Neural cell (in vitro differentiated cells): ENCODE results near the gene ITFG2. TPM values are rescaled to one million over a fixed set of nuclear protein-coding genes. Genes with fewer than 3 reads are reported as not detected.

Experiments used
- H2AFZ ChIP-seq: fragments of 200-600, 300-800 bp; sonication (generic), shearing (Covaris generic); 2 replicates; pipeline ENCODE4 v1.6.0; 2014; ENCODE audit warnings: low read depth, mild to moderate bottlenecking, antibody characterized with exemption, low read length, moderate library complexity
- H3F3A ChIP-seq: fragments of 200-600 bp; shearing (Covaris generic); 2 replicates; pipeline ENCODE4 v1.6.1; 2016; ENCODE audit warnings: mild to moderate bottlenecking, moderate library complexity, mixed read lengths, antibody characterized with exemption, low read length; ENCODE audit not compliant: insufficient read depth, poor library complexity, severe bottlenecking
- H3K27ac ChIP-seq: fragments of 200-600, 300-800 bp; sonication (generic), shearing (Covaris generic); 2 replicates; pipeline ENCODE4 v1.5.1; 2014; ENCODE audit warnings: mild to moderate bottlenecking, low read length, moderate library complexity
- H3K27me3 ChIP-seq: fragments of 300-800, 200-600 bp; sonication (generic), shearing (Covaris generic); 2 replicates; pipeline ENCODE4 v1.6.0; 2014; ENCODE audit warnings: mild to moderate bottlenecking, low read depth, low read length, moderate library complexity; ENCODE audit not compliant: insufficient read depth
- H3K36me3 ChIP-seq: fragments of 300-800, 200-600 bp; sonication (generic), shearing (Covaris generic); 2 replicates; pipeline ENCODE4 v1.5.1; 2014; ENCODE audit warnings: mild to moderate bottlenecking, antibody characterized with exemption, low read length, moderate library complexity; ENCODE audit not compliant: insufficient read depth
- H3K4me2 ChIP-seq: fragments of 300-800, 200-600 bp; sonication (generic), shearing (Covaris generic); 2 replicates; pipeline ENCODE4 v1.6.0; 2014; ENCODE audit warnings: mild to moderate bottlenecking, low read length
- H3K4me3 ChIP-seq: fragments of 300-800, 200-600 bp; sonication (generic), shearing (Covaris generic); 2 replicates; pipeline ENCODE4 v1.5.1; 2014; ENCODE audit warnings: mild to moderate bottlenecking, low read length, moderate library complexity
- H3K79me2 ChIP-seq: fragments of 200-600 bp; shearing (Covaris generic); replicated peaks from 2 replicates; pipeline ENCODE4 v1.6.0; 2014; ENCODE audit warnings: mild to moderate bottlenecking, low read length, moderate library complexity; ENCODE audit not compliant: insufficient read depth
- H3K9ac ChIP-seq: fragments of 300-800, 200-600 bp; sonication (generic), shearing (Covaris generic); 2 replicates; pipeline ENCODE4 v1.6.1; 2016; ENCODE audit warnings: mild to moderate bottlenecking, low read length, mixed read lengths
- H3K9me2 ChIP-seq: fragments of 200-600 bp; shearing (Covaris generic); 2 replicates; pipeline ENCODE4 v1.6.1; 2016; ENCODE audit warnings: mild to moderate bottlenecking, low read length, mixed read lengths; ENCODE audit not compliant: insufficient read depth
- H3K9me3 ChIP-seq: fragments of 200-600, 300-800 bp; sonication (generic), shearing (Covaris generic); 2 replicates; pipeline ENCODE4 v1.6.1; 2016; ENCODE audit warnings: mild to moderate bottlenecking, mixed run types, low read length, moderate library complexity, mixed read lengths
- H4K20me1 ChIP-seq: fragments of 200-600 bp; shearing (Covaris generic); 2 replicates; pipeline ENCODE4 v1.6.1; 2016; ENCODE audit warnings: mild to moderate bottlenecking, mixed run types; ENCODE audit not compliant: insufficient read depth
- EP300 ChIP-seq: fragments of 450-650 bp; conservative IDR thresholded peaks from 2 replicates; pipeline ENCODE4 v1.6.1; 2014; ENCODE audit warnings: antibody characterized with exemption, mild to moderate bottlenecking, moderate library complexity; ENCODE audit not compliant: poor library complexity, severe bottlenecking
- RAD21 ChIP-seq: fragments of 450-650 bp; conservative IDR thresholded peaks from 2 replicates; pipeline ENCODE4 v1.6.1; 2014; ENCODE audit warnings: antibody characterized with exemption, mild to moderate bottlenecking, moderate library complexity
- REST ChIP-seq: IDR thresholded peaks from 2 replicates; pipeline ENCODE4 v1.6.1; 2012; ENCODE audit warnings: borderline replicate concordance
- SMC3 ChIP-seq: fragments of 450-650 bp; conservative IDR thresholded peaks from 2 replicates; pipeline ENCODE4 v1.6.1; 2014; ENCODE audit warnings: antibody characterized with exemption, mild to moderate bottlenecking, moderate library complexity; ENCODE audit not compliant: poor library complexity
- TAF1 ChIP-seq: IDR thresholded peaks from 2 replicates; pipeline ENCODE4 v1.6.1; 2012; ENCODE audit warnings: low read depth
- polyA plus RNA-seq: library from polyadenylated mRNA; depleted of rRNA; stranded (reverse); fragments of >200 nt; gene quantifications from 2 replicates; pipeline ENCODE4 v1.2.3, GENCODE V29; 2014

Gene ITFG2
- polyA plus RNA-seq, 1 donor from 2014 or later = 22.2 TPM

GRCh38 chr12:2858334-2858733, 45.9 kb downstream of the ITFG2 start:
- Histone ChIP-seq H3K27me3 (no peaks in the 10 kb centered on the region), H3K79me2 (no peaks in the 10 kb centered on the region), H2AFZ (no peak overlapping the region), H3K4me2 (no peak overlapping the region), H3F3A (no peaks in the 10 kb centered on the region), H3K9me2 (no peaks in the 10 kb centered on the region), H3K4me3 (no peak overlapping the region), H3K9ac (no peak overlapping the region), H4K20me1 (no peaks in the 10 kb centered on the region), H3K9me3 (no peaks in the 10 kb centered on the region), H3K27ac (no peak overlapping the region), H3K36me3 (no peaks in the 10 kb centered on the region)
- TF ChIP-seq RAD21 (no peak), SMC3 (no peak), TAF1 (no peak), REST (no peak)

DNA sequence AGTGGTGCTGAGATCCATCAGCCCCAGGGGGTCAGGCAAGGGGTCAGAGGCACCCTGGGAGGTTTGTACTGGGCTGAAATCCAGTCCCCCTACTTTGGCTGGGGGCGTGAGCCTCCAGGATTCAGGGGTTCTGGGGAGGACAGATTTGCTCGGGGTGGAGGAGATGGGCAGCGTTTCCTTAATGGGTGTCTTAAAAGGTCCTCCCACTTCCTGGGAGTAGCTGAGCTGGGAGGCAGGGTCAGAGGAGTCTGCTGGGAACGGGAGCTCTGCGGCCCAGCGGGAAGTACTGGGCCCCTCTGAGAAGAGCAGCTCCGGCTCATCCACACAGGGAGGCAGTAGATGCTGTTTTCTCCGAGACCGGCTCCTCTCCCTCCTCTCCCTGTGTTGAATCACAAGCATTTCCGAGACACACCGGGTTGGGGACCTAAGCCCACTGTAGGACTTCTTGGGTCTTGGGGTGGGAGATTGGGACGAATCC, 46.5 kb downstream of the ITFG2 start:
- no peak overlapping the region for H3K4me3 ChIP-seq
- H3F3A ChIP-seq = no peaks in the 10 kb centered on the region
- H3K27me3 ChIP-seq = no peaks in the 10 kb centered on the region
- H4K20me1 ChIP-seq = no peaks in the 10 kb centered on the region
- H3K9me3 ChIP-seq = no peaks in the 10 kb centered on the region
- H3K4me2 ChIP-seq = no peak overlapping the region
- no peaks in the 10 kb centered on the region for H3K36me3 ChIP-seq
- TF ChIP-seq EP300 (no peak), RAD21 (no peak)
- H3K9me2 ChIP-seq = no peaks in the 10 kb centered on the region
- no peak overlapping the region for H3K9ac ChIP-seq
- no peak overlapping the region for H3K27ac ChIP-seq
- H2AFZ ChIP-seq = no peak overlapping the region
- no peaks in the 10 kb centered on the region for H3K79me2 ChIP-seq

- no peaks in the 10 kb centered on the region for H4K20me1 ChIP-seq
- no peak for TF ChIP-seq TAF1
- no peak for TF ChIP-seq REST
- H3K27ac ChIP-seq = no peak overlapping the region
- H2AFZ ChIP-seq = no peak overlapping the region
- H3K9ac ChIP-seq = no peak overlapping the region
- no peaks in the 10 kb centered on the region for H3K27me3 ChIP-seq
- H3F3A ChIP-seq = no peaks in the 10 kb centered on the region
- no peaks in the 10 kb centered on the region for H3K9me3 ChIP-seq
- H3K4me2 ChIP-seq = no peak overlapping the region
- H3K9me2 ChIP-seq = no peaks in the 10 kb centered on the region
- no peaks in the 10 kb centered on the region for H3K36me3 ChIP-seq
- no peak overlapping the region for H3K4me3 ChIP-seq
- H3K79me2 ChIP-seq = no peaks in the 10 kb centered on the region
Measured at GRCh38 chr12:2860170-2860569, 47.7 kb downstream of the ITFG2 start.
